Mesothelial cell of epicardium (in vitro differentiated cells): Measurements from ENCODE around the gene CERS5. TPM values are rescaled to one million over a fixed set of nuclear protein-coding genes. Genes with fewer than 3 reads are reported as not detected.
A peak's percentile ranks its signal among the peaks of the same experiment; 100 is the strongest.

ENCODE experiments used
- DNase-seq, 2 experiments: peaks; one replicate each; pipeline ENCODE4 v3.0.0; 2021; ENCODE audit warnings: low spot score in 2 of 2; ENCODE audit not compliant: unreplicated experiment in 2 of 2
- H3K27ac Mint-ChIP-seq: 2 replicates; pipeline ENCODE4 v1.8.0; 2021; ENCODE audit warnings: mixed read lengths
- H3K27me3 Mint-ChIP-seq: 2 replicates; pipeline ENCODE4 v1.8.0; 2021; ENCODE audit warnings: low read depth, mixed read lengths
- H3K36me3 Mint-ChIP-seq: 2 replicates; pipeline ENCODE4 v1.8.0; 2021; ENCODE audit warnings: mixed read lengths
- H3K4me1 Mint-ChIP-seq: 2 replicates; pipeline ENCODE4 v1.8.0; 2021; ENCODE audit warnings: mixed read lengths
- H3K4me3 Mint-ChIP-seq: 2 replicates; pipeline ENCODE4 v1.8.0; 2021; ENCODE audit warnings: mild to moderate bottlenecking, moderate library complexity, mixed read lengths
- H3K9me3 Mint-ChIP-seq: 2 replicates; pipeline ENCODE4 v1.8.0; 2021; ENCODE audit warnings: mixed read lengths
- CTCF ChIP-seq: fragments of 200-600 bp; sonication (generic); IDR thresholded peaks from one replicate; pipeline ENCODE4 v1.5.0; 2021; ENCODE audit warnings: antibody characterized with exemption; ENCODE audit not compliant: unreplicated experiment
- total RNA-seq: library from RNA; stranded (reverse); gene quantifications from 3 replicates; pipeline ENCODE4 v1.2.1, GENCODE V29; 2021

Gene CERS5
- total RNA-seq, 1 donor from 2014 or later = 77.1 TPM

GRCh38 chr12:50192908-50193307 is 25.7 kb upstream of the CERS5 start:
- DNase-seq = no peak
- Mint-ChIP-seq H3K9me3 (no peaks in the 10 kb centered on the region), H3K27me3 (no peaks in the 10 kb centered on the region), H3K4me3 (no peak overlapping the region), H3K4me1 (peaks cover 42% of the 10 kb centered on the region), H3K36me3 (peaks cover 3% of the 10 kb centered on the region), H3K27ac (peak overlapping the region; percentile 82)
- TF ChIP-seq CTCF = no peak

- Mint-ChIP-seq H3K36me3 (no peaks in the 10 kb centered on the region), H3K9me3 (no peaks in the 10 kb centered on the region), H3K4me1 (peaks cover 46% of the 10 kb centered on the region), H3K4me3 (no peak overlapping the region), H3K27me3 (no peaks in the 10 kb centered on the region), H3K27ac (peak overlapping the region; percentile 82)
- no peak for TF ChIP-seq CTCF
- DNase-seq = no peak
These were observed 25.1 kb upstream of the CERS5 start for GRCh38 chr12:50192236-50192635.

GRCh38 chr12:50190859-50191258 is 23.7 kb upstream of the CERS5 start:
- Mint-ChIP-seq H3K36me3 (no peaks in the 10 kb centered on the region), H3K4me1 (peaks cover 51% of the 10 kb centered on the region), H3K27me3 (no peaks in the 10 kb centered on the region), H3K4me3 (no peak overlapping the region), H3K27ac (no peak overlapping the region), H3K9me3 (no peaks in the 10 kb centered on the region)
- no peak for DNase-seq
- TF ChIP-seq CTCF = no peak

- H3K9me3 Mint-ChIP-seq = no peaks in the 10 kb centered on the region
- peaks cover 2% of the 10 kb centered on the region for H3K36me3 Mint-ChIP-seq
- H3K4me3 Mint-ChIP-seq = no peak overlapping the region
- peak overlapping the region; percentile 91 for H3K27ac Mint-ChIP-seq
- no peaks in the 10 kb centered on the region for H3K27me3 Mint-ChIP-seq
- DNase-seq = no peak
- H3K4me1 Mint-ChIP-seq = peaks cover 57% of the 10 kb centered on the region
- no peak for TF ChIP-seq CTCF
These were observed 21.9 kb upstream of the CERS5 start for GRCh38 chr12:50188875-50189575.

- Mint-ChIP-seq H3K27me3 (no peaks in the 10 kb centered on the region), H3K36me3 (peaks cover 2% of the 10 kb centered on the region), H3K4me3 (no peak overlapping the region), H3K27ac (peak overlapping the region; percentile 91), H3K4me1 (peaks cover 57% of the 10 kb centered on the region), H3K9me3 (no peaks in the 10 kb centered on the region)
- no peak for DNase-seq
- TF ChIP-seq CTCF = no peak
These were observed 21.1 kb upstream of the CERS5 start for GRCh38 chr12:50188241-50188781.
